ENCODE measurements around the gene GYS2. TPM values are rescaled to one million over a fixed set of nuclear protein-coding genes. Genes with fewer than 3 reads are reported as not detected.
"Not testable (repeated sequence)": the region's sequence is repeated elsewhere in the genome, so short reads cannot be mapped to it uniquely, and the experiment has no call there.

The GYS2 gene
- total RNA-seq, 1 donor from 2014 or later, result not detected

DNA sequence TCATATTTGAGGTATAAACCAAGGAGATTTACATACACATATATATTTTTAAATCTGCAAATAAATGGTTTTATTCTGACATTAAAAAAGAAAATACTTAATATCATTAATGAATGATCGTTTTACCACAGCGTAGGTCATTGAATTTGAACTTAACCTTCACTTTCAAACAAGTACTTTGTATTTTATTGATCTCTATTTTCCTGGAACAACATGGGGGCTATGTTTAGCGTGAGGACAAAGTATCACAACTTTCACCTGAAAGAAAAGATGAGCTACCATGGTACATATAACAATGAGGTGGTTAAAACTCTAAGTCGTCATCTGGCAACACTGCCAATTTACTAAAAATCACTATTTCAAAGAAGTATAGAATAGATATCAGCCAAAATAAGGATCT, 6.0 kb downstream of the GYS2 start:
- DNase-seq (no peak), ATAC-seq (ENCODE audit: low read depth) (no peak)
- Mint-ChIP-seq H3K27ac (no peak overlapping the region), H3K27me3 (no peaks in the 10 kb centered on the region), H3K9me3 (peaks cover 2% of the 10 kb centered on the region), H3K4me1 (peaks cover 19% of the 10 kb centered on the region), H3K4me3 (no peak overlapping the region), H3K36me3 (ENCODE audit: low read depth) (no peaks in the 10 kb centered on the region)
- ChIA-PET POLR2A (no interaction called here), CTCF (no interaction called here)
- intact Hi-C loops (cut with micrococcal nuclease), result no loop called here
- TF ChIP-seq, protein P1, sequence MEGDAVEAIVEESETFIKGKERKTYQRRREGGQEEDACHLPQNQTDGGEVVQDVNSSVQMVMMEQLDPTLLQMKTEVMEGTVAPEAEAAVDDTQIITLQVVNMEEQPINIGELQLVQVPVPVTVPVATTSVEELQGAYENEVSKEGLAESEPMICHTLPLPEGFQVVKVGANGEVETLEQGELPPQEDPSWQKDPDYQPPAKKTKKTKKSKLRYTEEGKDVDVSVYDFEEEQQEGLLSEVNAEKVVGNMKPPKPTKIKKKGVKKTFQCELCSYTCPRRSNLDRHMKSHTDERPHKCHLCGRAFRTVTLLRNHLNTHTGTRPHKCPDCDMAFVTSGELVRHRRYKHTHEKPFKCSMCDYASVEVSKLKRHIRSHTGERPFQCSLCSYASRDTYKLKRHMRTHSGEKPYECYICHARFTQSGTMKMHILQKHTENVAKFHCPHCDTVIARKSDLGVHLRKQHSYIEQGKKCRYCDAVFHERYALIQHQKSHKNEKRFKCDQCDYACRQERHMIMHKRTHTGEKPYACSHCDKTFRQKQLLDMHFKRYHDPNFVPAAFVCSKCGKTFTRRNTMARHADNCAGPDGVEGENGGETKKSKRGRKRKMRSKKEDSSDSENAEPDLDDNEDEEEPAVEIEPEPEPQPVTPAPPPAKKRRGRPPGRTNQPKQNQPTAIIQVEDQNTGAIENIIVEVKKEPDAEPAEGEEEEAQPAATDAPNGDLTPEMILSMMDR (IDR thresholded peaks at IDR 0.05), result no peak

DNA sequence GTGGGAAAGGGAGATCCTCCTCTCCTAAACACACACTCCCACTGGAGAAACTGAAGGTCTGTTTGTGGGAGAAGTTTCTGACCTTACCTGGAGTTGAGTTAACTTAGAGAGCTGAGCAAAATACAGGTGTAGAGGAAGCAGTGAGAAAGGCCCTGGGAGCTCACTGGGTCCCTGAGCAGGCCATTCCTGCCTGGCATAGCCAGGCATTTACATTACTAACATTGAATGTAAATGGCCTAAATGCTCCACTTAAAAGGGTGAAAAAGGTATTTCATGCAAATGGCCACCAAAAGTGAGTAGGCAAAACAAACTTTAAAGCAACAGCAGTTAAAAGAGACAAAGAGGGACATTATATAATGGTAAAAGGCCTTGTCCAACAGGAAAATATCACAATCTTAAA, 9.3 kb downstream of the GYS2 start:
- H3K9me3 Mint-ChIP-seq, result peaks cover 23% of the 10 kb centered on the region
- DNase-seq; intact Hi-C loops (cut with micrococcal nuclease); H3K4me3 Mint-ChIP-seq; H3K27me3 Mint-ChIP-seq; POLR2A ChIA-PET; H3K36me3 Mint-ChIP-seq (ENCODE audit: low read depth); H3K27ac Mint-ChIP-seq; CTCF ChIA-PET; ATAC-seq (ENCODE audit: low read depth): not testable (repeated sequence)
- peaks cover 18% of the 10 kb centered on the region for H3K4me1 Mint-ChIP-seq

DNA sequence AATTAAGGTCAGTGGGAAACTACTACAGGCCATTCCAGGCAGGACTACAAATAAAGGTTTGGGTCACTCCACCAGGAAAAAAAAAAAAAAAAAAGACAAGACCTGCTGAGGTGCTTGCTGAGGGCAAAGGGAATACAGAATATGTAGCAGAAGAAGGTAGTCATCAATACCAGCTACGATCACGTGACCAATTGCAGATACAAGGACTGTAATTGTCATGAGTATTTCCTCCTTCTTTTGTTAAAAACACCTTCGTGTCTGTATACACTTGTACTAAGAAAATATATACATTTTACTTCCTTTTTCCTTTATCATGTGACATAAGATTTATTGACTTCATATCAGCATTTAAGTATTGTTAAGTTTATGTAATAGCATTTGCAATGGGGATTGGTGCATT, 19.2 kb downstream of the GYS2 start:
- Mint-ChIP-seq H3K27me3 (peaks cover 4% of the 10 kb centered on the region), H3K4me1 (no peaks in the 10 kb centered on the region), H3K9me3 (peaks cover 2% of the 10 kb centered on the region), H3K27ac (no peak overlapping the region), H3K4me3 (no peak overlapping the region), H3K36me3 (ENCODE audit: low read depth) (no peaks in the 10 kb centered on the region)
- no peak for DNase-seq
- intact Hi-C loops (cut with micrococcal nuclease), result no loop called here
- ATAC-seq (ENCODE audit: low read depth), result no peak
- ChIA-PET CTCF (no interaction called here), POLR2A (no interaction called here)
- TF ChIP-seq, protein P1 (IDR thresholded peaks at IDR 0.05), result no peak

DNA sequence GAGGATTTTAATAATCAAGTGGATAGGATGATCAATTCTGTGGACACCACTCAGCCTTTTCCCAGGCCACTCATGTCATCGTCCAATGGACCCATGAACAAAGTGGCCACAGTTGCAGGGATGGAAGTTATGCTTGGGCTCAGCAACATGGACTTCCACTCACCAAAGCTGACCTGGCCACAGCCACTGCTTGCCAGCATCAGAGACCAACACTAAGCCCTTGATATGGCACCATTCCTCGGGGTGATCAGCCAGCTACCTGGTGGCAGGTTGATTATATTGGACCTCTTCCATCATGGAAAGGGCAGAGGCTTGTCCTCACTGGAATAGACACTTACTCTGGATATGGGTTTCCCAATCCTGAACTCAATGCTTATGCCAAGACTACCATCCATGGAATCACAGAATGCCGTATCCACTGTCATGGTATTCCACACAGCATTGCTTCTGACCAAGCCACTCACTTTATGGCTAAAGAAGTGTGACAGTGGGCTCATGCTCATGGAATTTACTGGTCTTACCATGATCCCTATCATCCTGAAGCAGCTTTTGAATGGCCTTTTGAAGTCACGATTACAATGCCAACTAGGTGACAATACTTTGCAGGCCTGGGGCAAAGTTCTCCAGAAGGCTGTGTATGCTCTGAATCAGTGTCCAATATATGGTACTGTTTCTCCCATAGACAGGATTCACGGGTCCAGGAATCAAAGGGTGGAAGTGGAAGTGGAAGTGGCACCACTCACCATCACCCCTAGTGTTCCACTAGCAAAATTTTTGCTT, 20.1 kb downstream of the GYS2 start:
- H3K4me1 Mint-ChIP-seq; H3K9me3 Mint-ChIP-seq; DNase-seq; intact Hi-C loops (cut with micrococcal nuclease); H3K36me3 Mint-ChIP-seq (ENCODE audit: low read depth); ATAC-seq (ENCODE audit: low read depth); CTCF ChIA-PET; H3K27ac Mint-ChIP-seq; POLR2A ChIA-PET; H3K4me3 Mint-ChIP-seq; H3K27me3 Mint-ChIP-seq: not testable (repeated sequence)

DNA sequence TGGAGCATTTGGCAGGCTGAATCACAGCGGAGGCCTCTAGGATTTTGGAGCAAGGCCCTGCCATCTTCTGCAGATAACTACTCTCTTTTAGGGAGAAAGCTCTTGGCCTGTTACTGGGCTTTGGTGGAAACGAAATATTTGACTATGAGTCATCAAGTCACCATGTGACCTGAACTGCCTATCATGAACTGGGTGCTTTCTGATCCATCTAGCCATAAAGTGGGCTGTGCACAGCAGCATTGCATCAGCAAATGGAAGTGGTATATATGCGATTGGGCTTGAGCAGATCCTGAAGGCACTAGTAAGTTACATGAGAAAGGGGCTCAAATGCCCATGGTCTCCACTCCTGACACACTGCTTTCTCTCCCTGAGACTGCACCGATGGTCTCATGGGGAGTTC, 21.1 kb downstream of the GYS2 start:
- DNase-seq (no peak), ATAC-seq (ENCODE audit: low read depth) (no peak)
- ChIA-PET POLR2A (no interaction called here), CTCF (no interaction called here)
- TF ChIP-seq, protein P1 (IDR thresholded peaks at IDR 0.05), result no peak
- Mint-ChIP-seq H3K4me1 (no peaks in the 10 kb centered on the region), H3K27me3 (peaks cover 7% of the 10 kb centered on the region), H3K27ac (no peak overlapping the region), H3K36me3 (ENCODE audit: low read depth) (no peaks in the 10 kb centered on the region), H3K4me3 (no peak overlapping the region), H3K9me3 (no peaks in the 10 kb centered on the region)
- intact Hi-C loops (cut with micrococcal nuclease), result no loop called here

DNA sequence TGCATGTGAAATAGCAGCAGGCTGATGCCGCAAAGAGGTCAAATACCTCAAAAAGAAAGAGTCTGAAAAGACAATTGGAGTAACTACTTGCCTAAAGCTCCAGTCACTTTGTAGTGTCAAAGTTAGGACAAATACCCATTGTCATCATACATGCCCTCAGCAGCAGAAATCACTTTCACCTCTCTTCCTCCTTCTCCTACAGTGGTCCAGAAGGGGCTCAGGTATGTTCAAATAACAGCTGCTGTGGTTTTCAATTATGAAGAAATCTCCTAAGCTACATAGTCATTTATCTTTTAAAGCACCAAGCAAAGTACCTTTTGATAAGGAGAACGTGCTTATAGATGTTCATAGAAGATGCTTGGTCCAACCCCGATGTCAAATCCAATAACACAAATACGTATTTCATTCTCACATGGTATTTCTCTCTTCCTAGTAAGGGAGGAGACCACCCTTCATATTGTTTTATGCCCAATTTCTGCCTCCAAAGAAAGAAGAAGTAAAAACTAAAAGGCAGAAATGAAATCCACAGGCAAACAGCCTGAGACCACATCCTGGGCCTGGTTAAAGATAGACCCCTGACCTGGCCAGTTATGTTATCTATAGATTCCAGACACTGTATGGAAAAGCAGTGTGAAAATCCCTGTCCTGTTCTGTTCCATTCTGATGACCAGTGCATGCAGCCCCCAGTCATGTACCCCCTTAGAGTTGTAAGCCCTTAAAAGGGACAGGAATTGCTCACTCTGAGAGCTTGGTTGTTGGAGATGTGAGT, 23.7 kb downstream of the GYS2 start:
- DNase-seq (no peak), ATAC-seq (ENCODE audit: low read depth) (no peak)
- Mint-ChIP-seq H3K27me3 (peaks cover 8% of the 10 kb centered on the region), H3K4me1 (no peaks in the 10 kb centered on the region), H3K36me3 (ENCODE audit: low read depth) (no peaks in the 10 kb centered on the region), H3K27ac (no peak overlapping the region), H3K9me3 (no peaks in the 10 kb centered on the region), H3K4me3 (no peak overlapping the region)
- ChIA-PET CTCF (no interaction called here), POLR2A (no interaction called here)
- intact Hi-C loops (cut with micrococcal nuclease), result no loop called here
- TF ChIP-seq, protein P1 (IDR thresholded peaks at IDR 0.05), result no peak
